Nephron (organoid): ENCODE measurements around the gene GHRHR.
A peak's percentile ranks its signal among the peaks of the same experiment; 100 is the strongest.

Experiments
- H3K27ac Mint-ChIP-seq, 3 experiments: 2 replicates each; pipeline ENCODE4 v1.8.0; 2020; ENCODE audit warnings: mixed read lengths in 3 of 3, mild to moderate bottlenecking in 2 of 3, moderate library complexity in 1 of 3
- H3K27me3 Mint-ChIP-seq: 2 replicates; pipeline ENCODE4 v1.8.0; 2021; ENCODE audit warnings: low read depth, mild to moderate bottlenecking, moderate library complexity, mixed read lengths
- H3K36me3 Mint-ChIP-seq: 2 replicates; pipeline ENCODE4 v1.8.0; 2020; ENCODE audit warnings: low read depth, mixed read lengths
- H3K4me1 Mint-ChIP-seq: 2 replicates; pipeline ENCODE4 v1.8.0; 2020; ENCODE audit warnings: mixed read lengths
- H3K4me3 Mint-ChIP-seq, 3 experiments: 2 replicates each; pipeline ENCODE4 v1.8.0; 2020; ENCODE audit warnings: mild to moderate bottlenecking in 3 of 3, mixed read lengths in 3 of 3, moderate library complexity in 2 of 3
- H3K9me3 Mint-ChIP-seq: 2 replicates; pipeline ENCODE4 v1.8.0; 2020; ENCODE audit warnings: mixed read lengths
- TF ChIP-seq, protein P1 (sequence below), 3 experiments: fragments of 200-600 bp; sonication (generic); IDR thresholded peaks; one replicate each; pipeline ENCODE4 v1.5.0; 2021; ENCODE audit warnings: antibody characterized with exemption in 3 of 3; ENCODE audit not compliant: unreplicated experiment in 3 of 3

The GHRHR gene

GRCh38 chr7:30986738-30987137 is 23.0 kb downstream of the GHRHR start:
- peaks cover 30% of the 10 kb centered on the region for H3K4me1 Mint-ChIP-seq
- no peaks in the 10 kb centered on the region for H3K9me3 Mint-ChIP-seq
- TF ChIP-seq, protein P1, sequence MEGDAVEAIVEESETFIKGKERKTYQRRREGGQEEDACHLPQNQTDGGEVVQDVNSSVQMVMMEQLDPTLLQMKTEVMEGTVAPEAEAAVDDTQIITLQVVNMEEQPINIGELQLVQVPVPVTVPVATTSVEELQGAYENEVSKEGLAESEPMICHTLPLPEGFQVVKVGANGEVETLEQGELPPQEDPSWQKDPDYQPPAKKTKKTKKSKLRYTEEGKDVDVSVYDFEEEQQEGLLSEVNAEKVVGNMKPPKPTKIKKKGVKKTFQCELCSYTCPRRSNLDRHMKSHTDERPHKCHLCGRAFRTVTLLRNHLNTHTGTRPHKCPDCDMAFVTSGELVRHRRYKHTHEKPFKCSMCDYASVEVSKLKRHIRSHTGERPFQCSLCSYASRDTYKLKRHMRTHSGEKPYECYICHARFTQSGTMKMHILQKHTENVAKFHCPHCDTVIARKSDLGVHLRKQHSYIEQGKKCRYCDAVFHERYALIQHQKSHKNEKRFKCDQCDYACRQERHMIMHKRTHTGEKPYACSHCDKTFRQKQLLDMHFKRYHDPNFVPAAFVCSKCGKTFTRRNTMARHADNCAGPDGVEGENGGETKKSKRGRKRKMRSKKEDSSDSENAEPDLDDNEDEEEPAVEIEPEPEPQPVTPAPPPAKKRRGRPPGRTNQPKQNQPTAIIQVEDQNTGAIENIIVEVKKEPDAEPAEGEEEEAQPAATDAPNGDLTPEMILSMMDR (IDR thresholded peaks at IDR 0.05; ENCODE audit: unreplicated experiment in 3 of 3) = no peak
- H3K27me3 Mint-ChIP-seq = peaks cover 56% of the 10 kb centered on the region
- H3K4me3 Mint-ChIP-seq = peak overlapping the region in 1 of 3 experiments; percentile 18
- H3K27ac Mint-ChIP-seq = peak overlapping the region in 2 of 3 experiments; percentile 41 to 44
- no peaks in the 10 kb centered on the region for H3K36me3 Mint-ChIP-seq

DNA sequence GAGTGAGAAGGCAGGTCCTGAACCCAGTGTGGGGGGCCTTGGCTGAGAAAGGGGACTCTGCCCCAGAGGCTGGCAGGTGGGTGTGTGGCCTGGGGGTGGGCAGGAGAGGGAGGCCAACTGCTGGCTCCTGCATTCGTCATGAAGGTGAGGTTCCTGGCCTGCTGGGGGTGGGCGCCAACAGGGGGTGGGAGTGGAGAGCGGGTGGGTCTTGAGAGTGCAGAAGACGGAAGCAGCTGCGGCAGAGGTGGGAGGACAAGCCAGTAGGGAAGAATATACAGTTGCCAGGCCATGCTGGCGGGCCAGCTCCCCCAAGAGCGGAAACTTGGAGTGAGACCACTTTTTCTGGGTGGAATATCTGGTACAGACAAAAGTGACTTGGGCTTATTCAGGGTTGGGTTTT is 23.4 kb downstream of the GHRHR start:
- peak overlapping the region in 2 of 3 experiments; percentile 41 to 44 for H3K27ac Mint-ChIP-seq
- TF ChIP-seq, protein P1 (IDR thresholded peaks at IDR 0.05; ENCODE audit: unreplicated experiment in 3 of 3) = no peak
- no peaks in the 10 kb centered on the region for H3K36me3 Mint-ChIP-seq
- peaks cover 56% of the 10 kb centered on the region for H3K27me3 Mint-ChIP-seq
- H3K4me3 Mint-ChIP-seq = peak overlapping the region in 2 of 3 experiments; percentile 18
- H3K9me3 Mint-ChIP-seq = no peaks in the 10 kb centered on the region
- peaks cover 30% of the 10 kb centered on the region for H3K4me1 Mint-ChIP-seq

- peaks cover 53% of the 10 kb centered on the region for H3K27me3 Mint-ChIP-seq
- H3K27ac Mint-ChIP-seq = no peak overlapping the region
These were observed 24.2 kb downstream of the GHRHR start for GRCh38 chr7:30987936-30988335.

GRCh38 chr7:30988351-30989005 is 24.7 kb downstream of the GHRHR start:
- Mint-ChIP-seq H3K9me3 (no peaks in the 10 kb centered on the region), H3K4me1 (peaks cover 30% of the 10 kb centered on the region), H3K4me3 (peak overlapping the region in 1 of 3 experiments; percentile 19), H3K27ac (peak overlapping the region in 1 of 3 experiments; percentile 8), H3K27me3 (peaks cover 48% of the 10 kb centered on the region), H3K36me3 (no peaks in the 10 kb centered on the region)
- TF ChIP-seq, protein P1 (IDR thresholded peaks at IDR 0.05; ENCODE audit: unreplicated experiment in 3 of 3) = no peak

More at GRCh38 chr7:30987936-30988335, 24.2 kb downstream of the GHRHR start:
- TF ChIP-seq, protein P1 (IDR thresholded peaks at IDR 0.05; ENCODE audit: unreplicated experiment in 3 of 3) = no peak
- H3K9me3 Mint-ChIP-seq = no peaks in the 10 kb centered on the region
- H3K4me3 Mint-ChIP-seq = peak overlapping the region in 1 of 3 experiments; percentile 19
- no peaks in the 10 kb centered on the region for H3K36me3 Mint-ChIP-seq
- H3K4me1 Mint-ChIP-seq = peaks cover 30% of the 10 kb centered on the region

- Mint-ChIP-seq H3K4me1 (peaks cover 30% of the 10 kb centered on the region), H3K4me3 (no peak overlapping the region), H3K36me3 (no peaks in the 10 kb centered on the region), H3K9me3 (no peaks in the 10 kb centered on the region), H3K27ac (no peak overlapping the region), H3K27me3 (peaks cover 40% of the 10 kb centered on the region)
- TF ChIP-seq, protein P1 (IDR thresholded peaks at IDR 0.05; ENCODE audit: unreplicated experiment in 3 of 3) = no peak
These were observed 25.5 kb downstream of the GHRHR start for GRCh38 chr7:30989008-30989823.
